ENCODE data around the gene UBR4. TPM values are rescaled to one million over a fixed set of nuclear protein-coding genes. Genes with fewer than 3 reads are reported as not detected.

Gene UBR4
- total RNA-seq, 1 experiment from 2014 or later: 86.1 TPM

GRCh38 chr1:19091196-19091953 is 118.7 kb downstream of the UBR4 start:
- DNase-seq (ENCODE audit: low read depth): no peak

GRCh38 chr1:19089524-19089923 is 120.5 kb downstream of the UBR4 start:
- no peak for DNase-seq (ENCODE audit: low read depth)

- no peak for DNase-seq (ENCODE audit: low read depth)
These were observed 121.2 kb downstream of the UBR4 start for GRCh38 chr1:19088717-19089442.

GRCh38 chr1:19087737-19088594 is 122.1 kb downstream of the UBR4 start:
- DNase-seq (ENCODE audit: low read depth): no peak

- no peak for DNase-seq (ENCODE audit: low read depth)
These were observed 122.9 kb downstream of the UBR4 start for GRCh38 chr1:19087017-19087736.

GRCh38 chr1:19086176-19086875 is 123.7 kb downstream of the UBR4 start:
- DNase-seq (ENCODE audit: low read depth): no peak

- no peak for DNase-seq (ENCODE audit: low read depth)
These were observed 125.8 kb downstream of the UBR4 start for GRCh38 chr1:19084206-19084738.

GRCh38 chr1:19083081-19083480 is 127.0 kb downstream of the UBR4 start:
- DNase-seq (ENCODE audit: low read depth): no peak

- DNase-seq (ENCODE audit: low read depth): no peak
These were observed 128.7 kb downstream of the UBR4 start for GRCh38 chr1:19081218-19081893.

- DNase-seq (ENCODE audit: low read depth): no peak
These were observed 129.3 kb downstream of the UBR4 start for GRCh38 chr1:19080721-19081120.

- no peak for DNase-seq (ENCODE audit: low read depth)
These were observed 130.3 kb downstream of the UBR4 start for GRCh38 chr1:19079541-19080472.

GRCh38 chr1:19078536-19078935 is 131.5 kb downstream of the UBR4 start:
- no peak for DNase-seq (ENCODE audit: low read depth)

GRCh38 chr1:19076841-19077616 is 133.0 kb downstream of the UBR4 start:
- DNase-seq (ENCODE audit: low read depth): no peak

- DNase-seq (ENCODE audit: low read depth): no peak
These were observed 135.0 kb downstream of the UBR4 start for GRCh38 chr1:19074902-19075721.

- DNase-seq (ENCODE audit: low read depth): no peak
These were observed 135.6 kb downstream of the UBR4 start for GRCh38 chr1:19074361-19074901.

- no peak for DNase-seq (ENCODE audit: low read depth)
These were observed 136.5 kb downstream of the UBR4 start for GRCh38 chr1:19073311-19074186.

Data from M059J (cell line).